ENCODE data around the gene PDILT.
"Not testable (repeated sequence)": the region's sequence is repeated elsewhere in the genome, so short reads cannot be mapped to it uniquely, and the experiment has no call there.

The PDILT gene

DNA sequence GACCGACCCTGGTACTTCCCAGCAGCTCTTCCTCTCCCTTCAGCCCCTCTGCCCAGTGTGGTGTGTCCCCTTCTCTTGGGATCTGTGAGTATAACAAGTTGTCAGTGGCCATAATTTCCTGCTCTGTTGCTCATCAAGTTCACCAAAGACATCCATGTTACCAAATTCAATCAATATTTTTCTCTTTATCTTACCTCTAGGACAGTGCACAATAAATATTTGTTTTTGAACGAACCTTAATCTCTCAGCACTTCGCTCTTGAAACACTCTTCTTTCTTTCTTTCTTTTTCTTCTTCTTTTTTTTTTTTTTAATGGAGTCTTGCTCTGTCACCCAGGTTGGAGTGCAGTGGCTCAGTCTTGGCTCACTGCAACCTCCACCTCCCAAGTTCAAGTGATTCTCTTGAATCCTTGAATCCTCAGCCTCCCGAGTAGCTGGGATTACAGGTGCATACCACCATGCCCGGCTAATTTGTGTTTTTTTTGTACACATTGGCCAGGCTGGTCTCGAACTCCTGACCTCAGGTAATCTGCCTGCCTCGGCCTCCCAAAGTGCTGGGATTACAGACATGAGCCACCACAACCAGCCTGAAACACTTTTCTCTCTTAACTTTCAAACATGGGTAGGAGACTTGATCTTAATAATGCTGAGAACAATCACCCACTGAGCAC lies 49.3 kb downstream of the PDILT start:
- DNase-seq = no peak

DNA sequence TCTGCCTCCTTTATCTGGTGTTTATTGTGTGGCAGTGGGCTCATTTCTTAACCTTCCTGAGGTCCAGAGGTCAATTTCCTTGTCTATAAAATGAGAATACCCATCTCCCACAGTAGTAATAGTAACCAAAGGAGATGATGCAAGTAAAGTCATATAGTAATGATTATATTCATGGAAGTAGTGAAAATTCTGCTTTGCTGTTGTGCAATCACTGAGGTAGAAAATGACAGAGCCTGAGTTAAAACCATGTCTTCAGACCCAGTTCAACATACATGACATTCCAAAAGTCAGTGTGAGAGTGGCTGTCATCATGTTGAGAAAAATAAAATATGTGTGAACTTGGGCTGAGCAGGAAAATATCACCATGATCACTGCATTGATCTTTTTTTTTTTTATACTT lies 51.2 kb downstream of the PDILT start:
- DNase-seq = no peak

DNA sequence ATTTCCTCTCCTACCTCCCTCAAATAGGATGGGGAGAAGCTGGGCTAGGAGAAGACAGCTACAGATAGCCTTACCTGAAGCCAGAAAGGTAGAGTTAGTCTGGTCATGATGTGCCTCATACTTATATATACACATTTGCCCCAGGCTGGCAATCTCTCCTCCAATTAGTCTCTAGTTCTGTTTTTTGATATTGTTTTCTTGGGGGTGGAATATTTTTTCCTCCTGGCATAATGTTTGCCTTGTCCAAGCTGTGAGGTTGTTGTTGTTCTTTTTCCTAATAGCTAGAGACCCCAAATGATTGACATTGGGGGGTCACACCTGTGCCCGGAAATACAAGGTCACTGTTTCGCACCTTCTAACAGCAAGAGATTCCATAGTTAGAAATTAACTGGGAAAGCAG lies 51.9 kb downstream of the PDILT start, which contains the start of gene UMOD:
TSS of gene UMOD (minus strand) at position 101 of the 400 bp plus-strand sequence. CDS start 1,978 bp downstream, outside the sequence.
- no peak for DNase-seq

DNA sequence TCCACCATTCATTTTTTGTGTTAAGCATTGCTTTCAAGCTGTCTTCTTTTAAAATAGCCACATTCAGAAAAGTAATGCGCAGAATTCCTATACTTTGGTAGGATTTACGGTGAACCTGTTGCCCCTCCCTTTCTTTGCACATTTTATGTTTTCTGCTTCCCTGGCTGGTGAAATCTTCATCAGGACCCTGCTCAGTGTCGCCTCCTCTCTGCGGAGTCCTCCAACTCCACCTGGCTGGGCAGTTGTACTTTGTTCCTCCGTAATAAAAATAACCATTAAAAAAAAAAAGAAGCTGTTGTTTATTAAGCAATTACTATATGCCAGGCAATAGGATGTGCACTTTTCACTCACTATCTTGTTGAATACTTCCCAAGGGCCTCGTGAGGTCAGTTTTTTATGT lies 54.9 kb downstream of the PDILT start:
- DNase-seq = no peak

DNA sequence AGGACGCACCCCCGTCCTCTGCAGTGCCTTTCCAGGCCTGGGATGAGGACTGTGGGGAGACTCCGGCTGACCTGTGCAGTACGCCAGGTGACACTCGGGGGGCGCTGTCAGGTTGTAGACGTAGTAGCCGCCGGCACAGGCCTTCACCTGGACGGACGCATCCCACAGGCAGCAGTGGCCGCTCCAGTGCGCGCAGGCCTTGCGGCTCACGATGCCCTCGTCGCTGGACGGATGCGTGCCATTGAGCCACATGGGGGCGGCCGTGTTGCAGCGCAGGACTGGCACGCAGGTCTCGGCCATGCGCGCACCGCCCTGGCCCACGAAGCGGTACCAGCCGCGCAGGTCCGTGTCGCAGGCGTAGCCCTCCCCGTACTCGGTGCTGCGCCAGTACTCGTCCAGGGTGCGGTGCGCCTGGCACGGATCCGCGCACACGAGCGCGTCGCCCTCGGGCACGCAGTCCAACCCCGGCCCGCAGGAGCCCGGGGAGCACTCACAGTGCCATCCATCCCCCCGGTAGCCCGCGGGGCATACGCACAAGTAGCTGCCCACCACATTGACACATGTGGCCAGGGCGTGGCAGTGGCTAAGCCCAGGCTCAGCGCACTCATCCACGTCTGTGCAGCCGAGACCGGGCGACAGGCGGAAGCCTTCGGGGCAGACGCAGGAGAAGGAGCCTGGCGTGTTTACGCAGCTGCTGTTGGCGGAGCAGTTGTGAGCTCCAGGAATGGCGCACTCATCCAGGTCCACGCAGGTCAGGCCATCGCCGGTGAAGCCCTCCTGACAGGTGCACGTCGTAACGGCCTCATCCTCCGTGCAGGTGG lies 56.0 kb downstream of the PDILT start:
- no peak for DNase-seq

DNA sequence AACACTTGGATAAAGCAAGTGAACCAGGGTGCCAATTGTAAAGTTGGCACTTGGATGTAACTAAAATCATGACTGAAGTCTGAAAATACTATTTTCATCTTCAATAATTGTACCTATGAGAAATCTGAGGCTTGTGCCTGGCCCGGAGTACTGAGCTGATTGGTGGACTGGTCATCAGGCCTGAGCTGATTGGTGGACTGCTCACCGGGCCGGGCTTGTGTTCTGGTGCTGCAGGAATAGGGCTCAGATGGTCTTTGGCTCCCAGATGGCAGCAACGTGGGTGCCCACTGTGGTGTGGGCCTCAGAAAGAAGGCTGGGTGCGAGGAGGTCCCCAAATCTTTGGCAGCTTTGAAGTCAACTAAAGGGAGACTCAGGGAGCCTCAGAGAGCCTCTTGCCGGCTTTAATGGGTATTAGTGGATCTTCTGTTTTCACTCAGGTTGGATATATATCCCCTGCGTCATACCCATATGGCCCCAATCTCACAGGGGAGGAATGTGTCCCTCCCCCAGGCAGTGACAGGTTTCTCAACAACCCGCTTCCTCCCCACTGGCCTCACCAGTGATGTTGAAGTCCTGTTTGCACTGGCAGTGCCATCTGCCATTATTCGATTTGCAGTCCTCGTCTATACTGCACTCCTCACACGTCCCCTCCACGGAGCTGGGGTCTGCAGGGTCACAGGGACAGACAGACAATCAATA lies 56.7 kb downstream of the PDILT start:
- DNase-seq = no peak

DNA sequence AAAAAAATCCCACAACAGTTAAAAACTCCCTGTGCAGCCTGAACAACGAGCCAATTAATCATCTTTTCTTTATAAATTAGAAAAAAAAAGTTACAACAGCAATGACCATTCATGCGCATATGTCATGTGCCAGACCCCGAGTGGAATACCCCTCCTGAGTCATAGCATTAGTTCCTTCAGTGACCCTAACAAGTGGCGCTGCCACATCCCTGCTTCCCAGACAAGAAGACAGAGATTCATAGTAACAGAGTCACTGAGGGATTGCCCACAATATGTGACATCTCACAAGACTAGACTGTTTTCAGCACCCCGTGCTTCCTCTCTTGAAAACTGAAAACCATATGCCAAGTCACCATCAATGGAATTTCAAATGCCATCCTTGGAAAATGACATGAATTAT lies 59.9 kb downstream of the PDILT start:
- DNase-seq = no peak

DNA sequence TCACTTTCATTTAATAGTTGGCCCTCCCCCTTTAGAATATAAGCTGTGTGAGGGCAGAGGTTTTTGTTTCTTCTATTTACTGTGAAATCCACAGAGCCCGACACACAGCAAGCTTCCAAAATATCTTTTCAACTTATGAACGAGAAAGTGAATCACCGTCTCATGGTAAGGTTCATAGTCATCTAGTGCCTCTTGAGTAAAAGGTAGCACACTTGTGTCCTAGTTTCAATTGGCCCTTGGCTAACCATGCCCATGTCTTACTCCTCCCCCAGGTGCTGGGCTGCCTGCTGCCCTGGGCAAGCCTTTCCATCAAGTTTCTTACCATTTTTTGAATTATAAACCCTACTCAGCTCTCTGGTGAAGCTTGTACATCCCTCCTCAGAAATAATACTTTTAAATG lies 64.8 kb downstream of the PDILT start:
- DNase-seq = no peak

DNA sequence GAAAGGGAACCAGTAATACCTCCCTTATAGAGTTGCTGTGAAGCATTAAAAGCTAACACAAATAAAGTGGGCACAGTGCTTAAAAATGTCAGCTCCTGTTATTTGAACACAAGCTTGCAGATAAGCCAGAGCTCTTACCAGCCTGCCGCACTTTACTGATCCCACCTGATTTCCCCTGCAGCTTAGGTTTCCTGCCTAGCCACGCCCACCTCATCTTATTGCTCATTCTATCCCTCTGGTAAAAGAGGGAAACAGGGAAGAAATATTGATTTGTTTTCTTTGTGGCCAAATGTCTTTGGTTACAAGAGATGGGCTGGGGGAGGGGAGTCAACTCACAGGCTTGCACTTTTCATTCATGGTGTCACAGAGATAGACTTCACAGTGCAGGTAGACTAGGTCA lies 67.6 kb downstream of the PDILT start:
- DNase-seq = no peak

DNA sequence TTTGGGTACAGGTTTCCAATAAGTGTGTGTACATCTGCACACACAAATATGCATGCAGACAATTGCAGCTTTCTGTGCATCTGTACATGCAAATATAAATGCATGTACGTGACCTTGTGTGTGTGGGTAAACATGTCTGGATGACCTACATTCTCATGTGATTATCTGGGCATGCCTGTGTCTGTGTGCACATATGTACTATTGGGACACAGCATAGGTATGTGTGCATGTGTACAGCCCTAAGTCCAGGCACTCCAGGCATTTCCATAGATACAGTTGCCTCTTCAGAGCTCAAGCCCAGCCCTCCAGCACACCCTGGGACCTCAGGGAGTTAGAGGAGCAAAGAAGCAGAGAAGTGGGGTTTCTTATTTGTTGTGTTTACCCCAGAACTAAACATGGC lies 70.1 kb downstream of the PDILT start:
- DNase-seq = no peak

DNA sequence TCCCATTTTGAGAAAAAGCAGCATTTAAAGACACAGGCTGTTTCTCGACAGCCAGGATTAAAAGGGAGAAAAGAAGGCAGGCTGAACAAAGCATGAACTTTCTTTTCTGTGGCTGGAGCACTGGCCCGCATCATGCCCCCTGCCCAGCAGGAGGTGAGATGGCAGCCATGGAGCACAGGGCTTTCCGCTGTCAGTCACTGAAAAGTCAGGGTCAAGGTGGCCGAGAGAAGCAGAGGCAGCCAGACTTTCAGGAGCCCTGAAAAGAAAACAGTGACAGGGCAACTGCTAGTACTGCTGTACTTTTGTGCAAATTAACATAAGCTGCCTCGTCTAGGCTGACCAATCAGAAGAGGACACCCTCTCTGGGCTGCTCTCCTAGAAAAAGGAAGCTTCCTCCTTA lies 71.4 kb downstream of the PDILT start:
- DNase-seq = no peak

DNA sequence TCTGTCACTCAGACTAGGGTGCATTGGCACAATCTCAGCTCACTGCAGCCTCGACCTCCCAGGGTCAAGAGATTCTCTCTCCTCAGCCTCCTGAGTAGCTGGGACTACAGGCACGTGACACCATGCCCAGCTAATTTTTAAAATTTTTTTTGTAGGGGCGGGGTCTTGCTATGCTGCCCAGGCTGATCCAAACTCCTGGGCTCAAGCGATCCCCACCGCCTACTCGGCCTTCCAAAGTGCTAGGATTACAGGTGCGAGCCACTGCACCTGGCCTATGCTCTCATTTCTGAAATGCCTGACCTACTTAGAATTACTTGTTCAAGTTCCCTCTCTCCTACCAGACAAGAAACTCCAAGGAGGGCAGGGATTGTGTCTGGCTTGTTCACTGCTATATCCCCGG lies 72.1 kb downstream of the PDILT start:
- DNase-seq = no peak

DNA sequence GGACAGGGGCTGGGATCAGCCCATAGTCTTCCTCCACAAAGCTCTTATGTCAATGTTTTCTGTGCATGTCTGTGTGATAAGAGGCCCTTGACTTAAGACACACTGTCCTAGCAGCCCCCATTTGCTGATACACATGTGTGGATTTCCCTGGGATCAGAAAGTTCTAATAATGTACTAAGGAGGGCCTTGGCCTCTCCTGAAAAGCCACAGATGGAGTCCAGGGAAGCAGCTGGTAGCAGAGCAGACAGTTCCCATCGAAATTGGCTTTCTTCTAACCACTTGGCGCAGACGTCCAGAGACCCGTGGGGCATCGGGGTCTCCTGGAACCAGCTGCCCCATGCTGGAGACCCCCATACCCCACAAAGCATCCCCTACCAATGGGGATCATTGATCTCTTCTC lies 72.9 kb downstream of the PDILT start:
- no peak for DNase-seq

DNA sequence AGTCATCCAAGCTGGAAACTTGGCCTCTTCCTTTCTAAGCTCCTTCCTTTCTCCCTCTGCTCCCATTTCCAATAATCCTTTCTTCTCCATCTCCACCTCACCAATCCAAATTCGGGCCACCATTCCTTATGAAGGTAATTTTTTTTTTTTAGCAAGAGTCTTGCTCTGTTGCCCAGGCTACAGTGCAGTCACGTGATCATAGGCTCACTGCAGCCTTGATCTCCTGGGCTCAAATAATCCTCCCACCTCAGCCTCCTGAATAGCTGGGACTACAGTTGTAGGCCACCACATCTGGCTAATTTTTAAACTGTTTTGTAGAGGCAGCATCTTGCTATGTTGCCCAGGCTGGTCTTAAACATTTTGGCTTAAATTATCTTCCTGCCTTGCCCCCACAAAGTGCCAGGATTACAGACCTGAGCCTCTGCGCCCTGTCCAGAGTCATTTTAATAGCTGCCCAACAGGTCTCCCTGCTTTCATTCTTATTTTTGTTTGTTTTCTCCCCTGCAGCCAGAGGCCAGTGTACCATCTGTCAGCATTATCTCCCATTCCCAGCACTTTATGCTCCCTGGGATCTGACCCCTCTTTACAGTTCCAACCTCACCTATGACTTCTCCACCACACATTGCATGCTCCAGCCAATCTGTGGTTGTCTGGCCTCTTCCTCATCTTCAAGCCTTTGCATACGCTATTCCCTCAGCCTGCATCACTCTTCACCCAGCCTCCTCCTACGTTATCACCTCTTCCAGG lies 75.0 kb downstream of the PDILT start:
- no peak for DNase-seq

DNA sequence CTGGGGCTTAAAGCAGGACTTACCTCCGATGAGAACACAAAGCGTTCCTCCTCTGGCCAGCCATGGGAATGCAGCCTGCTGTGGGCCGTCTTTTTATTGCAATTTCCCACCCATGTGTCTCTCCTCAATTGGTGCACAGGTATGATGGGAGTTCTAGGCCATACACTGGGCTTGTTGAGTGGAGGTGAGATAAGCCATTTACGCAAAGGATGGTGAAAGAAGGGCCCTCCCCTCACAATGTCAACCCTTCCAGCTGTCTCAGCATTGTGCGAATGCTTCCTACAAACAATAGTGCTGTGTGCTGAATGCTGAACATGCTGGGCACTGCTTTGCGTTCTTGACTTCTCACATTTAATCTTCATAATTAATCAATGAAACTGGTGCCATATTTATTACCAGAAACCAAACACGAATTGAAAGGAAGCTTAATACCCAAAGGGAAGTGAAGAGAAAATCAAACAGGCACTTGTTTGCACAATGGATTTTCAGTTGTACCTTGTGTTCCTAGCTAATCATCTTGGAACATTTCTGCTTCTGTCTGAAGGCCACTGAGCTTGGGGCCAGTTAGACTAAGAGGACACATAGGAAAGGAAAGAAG lies 77.0 kb downstream of the PDILT start, which contains the start of gene GP2:
TSS of gene GP2 (minus strand) at position 70 of the 598 bp plus-strand sequence. CDS start 1,082 bp downstream, outside the sequence.
- DNase-seq = no peak

DNA sequence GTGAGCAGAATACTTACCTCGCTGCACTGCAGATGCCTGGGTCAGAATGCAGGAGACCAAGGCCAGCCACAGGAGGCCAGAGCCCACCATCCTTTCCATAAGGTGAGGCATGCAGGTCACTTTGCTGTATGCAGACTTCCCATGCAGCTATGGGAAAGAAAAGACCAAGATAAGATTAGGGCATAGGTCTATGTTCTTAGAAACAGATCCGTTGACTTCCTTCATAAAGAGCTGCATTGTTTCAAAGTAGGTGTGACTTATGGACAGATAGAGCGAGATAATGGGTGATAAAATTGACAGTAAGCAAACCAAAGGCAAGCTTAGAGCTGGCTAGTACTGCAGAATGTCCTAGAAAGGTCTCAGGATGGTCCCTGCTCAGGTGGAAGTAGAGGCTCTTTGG lies 78.2 kb downstream of the PDILT start:
- DNase-seq = no peak

DNA sequence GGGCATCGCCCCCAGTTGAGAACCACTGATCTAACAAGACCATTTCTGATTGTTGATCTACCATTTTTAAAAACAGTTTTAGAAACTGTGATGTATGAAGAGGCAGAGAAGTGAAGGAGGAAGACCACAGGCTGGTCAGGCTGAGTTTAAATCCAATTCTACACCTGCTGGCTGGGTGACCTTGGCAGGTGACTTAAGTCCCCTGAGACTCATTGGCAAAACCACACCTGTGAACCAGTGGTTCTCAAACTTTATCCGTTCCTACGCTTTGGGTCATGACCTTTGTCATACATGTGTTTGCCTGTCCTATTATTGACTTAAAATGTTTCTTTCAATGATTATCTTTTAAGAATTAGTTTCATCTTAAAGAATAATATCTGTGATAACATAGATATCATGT lies 79.5 kb downstream of the PDILT start:
- no peak for DNase-seq

DNA sequence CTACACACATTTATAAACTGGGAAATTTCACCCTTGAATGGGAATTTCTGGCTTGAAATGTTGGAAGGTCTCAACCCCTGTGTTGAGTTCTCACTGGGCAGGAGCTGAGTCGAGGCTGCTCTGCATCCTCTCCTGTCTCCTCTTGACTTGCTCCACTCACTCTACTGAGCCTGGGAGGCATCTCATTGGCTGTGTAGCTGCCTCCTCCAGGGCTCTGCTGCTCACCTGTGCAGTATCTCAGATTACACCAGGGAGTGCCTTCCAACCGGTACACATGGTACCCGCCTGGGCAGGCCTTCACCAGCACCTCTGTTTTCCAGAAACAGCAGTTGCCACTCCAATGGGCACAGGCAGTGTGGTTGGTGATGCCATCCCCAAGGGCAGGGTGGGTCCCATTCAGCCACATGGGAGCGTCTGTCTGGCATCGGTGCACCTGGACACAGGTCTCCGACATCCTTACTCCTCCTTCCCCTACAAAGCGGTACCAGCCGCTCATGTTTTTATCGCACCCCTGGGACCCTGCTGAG lies 80.9 kb downstream of the PDILT start:
- no peak for DNase-seq

DNA sequence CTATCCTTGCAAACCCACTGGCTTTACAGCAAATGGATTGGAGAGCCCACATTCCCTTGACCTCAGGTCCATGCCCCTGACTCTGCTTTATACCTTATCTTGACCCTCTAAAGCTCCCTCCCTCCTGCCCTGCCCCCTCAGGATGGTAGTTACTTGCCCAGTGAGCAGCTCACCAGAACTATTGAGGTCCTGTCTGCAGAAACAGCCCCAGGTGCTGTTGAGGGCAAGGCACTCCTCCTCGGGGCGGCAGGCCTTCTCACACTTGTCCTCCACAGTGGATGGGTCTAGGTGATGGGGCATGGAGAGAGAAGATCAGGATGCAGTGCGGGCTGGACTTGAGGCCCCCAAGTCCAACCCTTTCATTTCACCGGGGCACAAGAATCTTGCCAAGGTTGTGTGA lies 81.8 kb downstream of the PDILT start:
- DNase-seq = no peak

DNA sequence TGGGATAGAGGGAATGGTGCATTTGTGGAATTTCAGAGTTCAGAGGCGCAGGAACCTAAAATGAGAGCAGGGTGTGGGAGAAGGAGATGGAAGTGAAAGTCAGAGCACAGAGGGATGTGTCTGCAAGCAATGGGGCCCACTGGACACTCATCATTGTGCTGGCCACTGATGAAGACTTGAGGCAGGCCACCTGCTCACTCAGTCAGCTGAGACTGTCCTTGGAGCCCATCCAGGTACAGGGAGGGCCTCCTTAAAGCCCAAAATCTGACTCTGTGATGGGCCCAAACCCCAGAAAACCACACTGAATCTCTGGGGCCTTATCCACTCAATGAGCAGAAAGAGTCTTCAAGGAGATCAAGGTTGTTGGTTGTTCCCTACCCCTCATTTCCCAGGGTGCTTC lies 82.9 kb downstream of the PDILT start:
- DNase-seq = no peak

DNA sequence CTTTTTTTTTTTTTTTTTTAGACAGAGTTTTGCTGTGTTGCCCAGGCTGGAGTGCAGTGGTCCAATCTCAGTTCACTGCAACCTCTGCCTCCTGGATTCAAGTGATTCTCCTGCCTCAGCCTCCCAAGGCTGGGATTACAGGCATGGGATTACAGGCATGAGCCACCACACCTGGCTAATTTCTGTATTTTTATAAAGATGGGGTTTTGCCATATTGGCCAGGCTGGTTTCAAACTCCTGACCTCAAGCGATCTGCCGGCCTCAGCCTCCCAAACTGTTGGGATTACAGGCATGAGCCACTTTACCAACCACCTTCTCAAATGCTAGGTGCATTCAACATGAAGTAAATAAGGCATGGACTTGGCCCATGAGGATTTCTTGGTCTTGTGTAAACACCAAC lies 83.5 kb downstream of the PDILT start:
- DNase-seq = not testable (repeated sequence)

DNA sequence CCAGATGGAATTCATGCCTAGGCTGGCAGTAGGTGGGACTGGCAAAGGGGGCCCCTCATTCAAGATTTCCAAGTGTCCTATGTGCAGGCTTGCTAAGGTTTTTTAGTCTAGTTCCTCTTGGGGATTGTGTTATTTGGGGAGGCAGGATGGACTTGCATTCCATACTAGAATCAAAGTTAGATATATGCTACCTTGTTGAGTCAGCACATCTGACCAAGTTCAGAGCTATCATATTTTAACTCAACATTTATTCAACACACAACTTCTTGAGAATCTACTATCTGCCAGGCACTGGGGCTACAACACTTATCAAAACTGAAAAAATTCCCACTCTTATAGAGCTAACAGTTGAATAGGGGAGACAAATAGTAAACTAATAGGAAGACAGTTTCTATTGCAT lies 83.9 kb downstream of the PDILT start:
- DNase-seq = no peak

Data from stimulated activated CD4-positive, alpha-beta T cell treated with anti-CD3 and anti-CD28 coated beads, Interleukin-2, amount 100 ng/mL, for 48 hours (primary cell).